ENCODE data around the gene EYS.

DNA sequence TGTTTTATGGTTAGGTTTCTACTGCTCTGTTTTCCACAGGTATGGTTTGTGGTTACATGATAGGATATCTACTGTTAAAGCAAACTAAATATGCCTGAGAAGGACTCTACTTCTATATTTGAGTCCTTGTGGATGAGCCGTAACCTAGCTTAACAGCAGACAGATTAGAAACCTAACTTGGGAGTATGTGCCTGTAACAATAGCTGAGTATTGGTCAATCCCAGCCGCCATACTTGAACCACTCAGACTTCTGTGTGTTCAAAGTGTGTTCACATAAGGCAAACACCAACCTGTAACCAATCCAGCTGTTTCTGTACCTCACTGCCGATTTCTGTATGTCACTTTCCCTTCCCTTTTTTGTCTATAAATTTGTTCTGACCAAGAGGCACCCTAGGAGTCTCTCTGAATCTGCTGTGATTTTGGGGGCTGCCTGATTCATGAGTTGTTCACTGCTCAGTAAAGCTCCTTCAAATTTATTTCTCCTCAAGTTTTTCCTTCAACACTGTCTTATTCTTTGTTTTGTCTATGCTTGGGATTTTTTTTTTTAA is 2034.4 kb downstream of the EYS start:
- TF ChIP-seq POLR2AphosphoS5 (IDR thresholded peaks at IDR 0.05; ENCODE audit: low read depth, low read length), result no peak
- no peak for TF ChIP-seq SIN3A (IDR thresholded peaks at IDR 0.05; ENCODE audit: borderline replicate concordance, insufficient read depth, low read length)
- no peak for TF ChIP-seq FOXP2 (optimal IDR thresholded peaks at IDR 0.05; ENCODE audit: borderline replicate concordance, extremely low read depth, extremely low read length, insufficient read depth)
